ENCODE results near the gene NUP214. TPM values are rescaled to one million over a fixed set of nuclear protein-coding genes. Genes with fewer than 3 reads are reported as not detected.
"Not testable (repeated sequence)": the region's sequence is repeated elsewhere in the genome, so short reads cannot be mapped to it uniquely, and the experiment has no call there.

The NUP214 gene
- polyA plus RNA-seq, 2 donors = 22.3 to 31.3 TPM

- Histone ChIP-seq H3K27me3 (ENCODE audit: control insufficient read depth in 1 of 2, insufficient read depth in 2 of 2, low read length in 2 of 2) (no peaks in the 10 kb centered on the region), H3K9me3 (ENCODE audit: control insufficient read depth in 2 of 2, insufficient read depth in 1 of 2, low read depth in 1 of 2, low read length in 1 of 2) (no peaks in the 10 kb centered on the region), H3K4me3 (ENCODE audit: low read depth in 1 of 2, low read length in 2 of 2) (no peak overlapping the region), H3K27ac (ENCODE audit: low read depth in 2 of 2, low read length in 1 of 2) (no peak overlapping the region), H3K36me3 (ENCODE audit: control insufficient read depth in 2 of 2, insufficient read depth in 2 of 2, low read length in 1 of 2) (peaks cover 27 to 32% of the 10 kb centered on the region in 2 donors), H3K4me1 (ENCODE audit: control insufficient read depth in 2 of 2, insufficient read depth in 2 of 2, low read length in 1 of 2) (no peaks in the 10 kb centered on the region)
- 84 to 88% methylated on average over 3 of the region's 3 CpGs for WGBS, 2 donors
Measured at GRCh38 chr9:131148276-131148675, 22.9 kb downstream of the NUP214 start.

GRCh38 chr9:131148966-131149687, 23.7 kb downstream of the NUP214 start:
- Histone ChIP-seq H3K4me1 (ENCODE audit: control insufficient read depth in 2 of 2, insufficient read depth in 2 of 2, low read length in 1 of 2) (no peaks in the 10 kb centered on the region), H3K36me3 (ENCODE audit: control insufficient read depth in 2 of 2, insufficient read depth in 2 of 2, low read length in 1 of 2) (peaks cover 29 to 35% of the 10 kb centered on the region in 2 donors), H3K27me3 (ENCODE audit: control insufficient read depth in 1 of 2, insufficient read depth in 2 of 2, low read length in 2 of 2) (no peaks in the 10 kb centered on the region), H3K9me3 (ENCODE audit: control insufficient read depth in 2 of 2, insufficient read depth in 1 of 2, low read depth in 1 of 2, low read length in 1 of 2) (no peaks in the 10 kb centered on the region), H3K27ac (ENCODE audit: low read depth in 2 of 2, low read length in 1 of 2) (no peak overlapping the region), H3K4me3 (ENCODE audit: low read depth in 1 of 2, low read length in 2 of 2) (no peak overlapping the region)
- 78 to 82% methylated on average over 7 of the region's 7 CpGs for WGBS, 2 donors

GRCh38 chr9:131149688-131150053, 24.3 kb downstream of the NUP214 start:
- Histone ChIP-seq H3K9me3 (ENCODE audit: control insufficient read depth in 2 of 2, insufficient read depth in 1 of 2, low read depth in 1 of 2, low read length in 1 of 2) (no peaks in the 10 kb centered on the region), H3K27ac (ENCODE audit: low read depth in 2 of 2, low read length in 1 of 2) (no peak overlapping the region), H3K4me3 (ENCODE audit: low read depth in 1 of 2, low read length in 2 of 2) (no peak overlapping the region), H3K27me3 (ENCODE audit: control insufficient read depth in 1 of 2, insufficient read depth in 2 of 2, low read length in 2 of 2) (no peaks in the 10 kb centered on the region), H3K36me3 (ENCODE audit: control insufficient read depth in 2 of 2, insufficient read depth in 2 of 2, low read length in 1 of 2) (peaks cover 29 to 32% of the 10 kb centered on the region in 2 donors), H3K4me1 (ENCODE audit: control insufficient read depth in 2 of 2, insufficient read depth in 2 of 2, low read length in 1 of 2) (no peaks in the 10 kb centered on the region)
- 71 to 77% methylated on average over 5 of the region's 5 CpGs for WGBS, 2 donors

- no peak overlapping the region for H3K4me3 ChIP-seq (ENCODE audit: low read depth in 1 of 2, low read length in 2 of 2)
- H3K36me3 ChIP-seq (ENCODE audit: control insufficient read depth in 2 of 2, insufficient read depth in 2 of 2, low read length in 1 of 2) = peaks cover 14 to 28% of the 10 kb centered on the region in 2 donors
- H3K4me1 ChIP-seq (ENCODE audit: control insufficient read depth in 2 of 2, insufficient read depth in 2 of 2, low read length in 1 of 2) = no peaks in the 10 kb centered on the region
- H3K9me3 ChIP-seq (ENCODE audit: control insufficient read depth in 2 of 2, insufficient read depth in 1 of 2, low read depth in 1 of 2, low read length in 1 of 2) = no peaks in the 10 kb centered on the region
- no peak overlapping the region for H3K27ac ChIP-seq (ENCODE audit: low read depth in 2 of 2, low read length in 1 of 2)
- WGBS, 2 donors = 83 to 89% methylated on average over 4 of the region's 4 CpGs
- no peaks in the 10 kb centered on the region for H3K27me3 ChIP-seq (ENCODE audit: control insufficient read depth in 1 of 2, insufficient read depth in 2 of 2, low read length in 2 of 2)
Measured at GRCh38 chr9:131153595-131153994, 28.2 kb downstream of the NUP214 start.

GRCh38 chr9:131158673-131159072, 33.3 kb downstream of the NUP214 start:
- not testable (repeated sequence) for H3K4me1 ChIP-seq (ENCODE audit: control insufficient read depth in 2 of 2, insufficient read depth in 2 of 2, low read length in 1 of 2); H3K4me3 ChIP-seq (ENCODE audit: low read depth in 1 of 2, low read length in 2 of 2); H3K9me3 ChIP-seq (ENCODE audit: control insufficient read depth in 2 of 2, insufficient read depth in 1 of 2, low read depth in 1 of 2, low read length in 1 of 2); H3K27me3 ChIP-seq (ENCODE audit: control insufficient read depth in 1 of 2, insufficient read depth in 2 of 2, low read length in 2 of 2); H3K27ac ChIP-seq (ENCODE audit: low read depth in 2 of 2, low read length in 1 of 2)
- peaks cover 2 to 17% of the 10 kb centered on the region in 2 donors for H3K36me3 ChIP-seq (ENCODE audit: control insufficient read depth in 2 of 2, insufficient read depth in 2 of 2, low read length in 1 of 2)
- WGBS, 2 donors = 93 to 95% methylated on average over 1 of the region's 1 CpG

GRCh38 chr9:131160416-131161112, 35.2 kb downstream of the NUP214 start:
- Histone ChIP-seq H3K27me3 (ENCODE audit: control insufficient read depth in 1 of 2, insufficient read depth in 2 of 2, low read length in 2 of 2) (no peaks in the 10 kb centered on the region), H3K4me3 (ENCODE audit: low read depth in 1 of 2, low read length in 2 of 2) (no peak overlapping the region), H3K9me3 (ENCODE audit: control insufficient read depth in 2 of 2, insufficient read depth in 1 of 2, low read depth in 1 of 2, low read length in 1 of 2) (no peaks in the 10 kb centered on the region), H3K27ac (ENCODE audit: low read depth in 2 of 2, low read length in 1 of 2) (no peak overlapping the region), H3K4me1 (ENCODE audit: control insufficient read depth in 2 of 2, insufficient read depth in 2 of 2, low read length in 1 of 2) (no peaks in the 10 kb centered on the region), H3K36me3 (ENCODE audit: control insufficient read depth in 2 of 2, insufficient read depth in 2 of 2, low read length in 1 of 2) (peaks cover 6 to 16% of the 10 kb centered on the region in 2 donors)
- WGBS, 2 donors = 100% methylated on average over 1 of the region's 1 CpG

- H3K27me3 ChIP-seq (ENCODE audit: control insufficient read depth in 1 of 2, insufficient read depth in 2 of 2, low read length in 2 of 2) = no peaks in the 10 kb centered on the region
- H3K27ac ChIP-seq (ENCODE audit: low read depth in 2 of 2, low read length in 1 of 2) = no peak overlapping the region
- 89 to 91% methylated on average over 6 of the region's 6 CpGs for WGBS, 2 donors
- no peaks in the 10 kb centered on the region for H3K4me1 ChIP-seq (ENCODE audit: control insufficient read depth in 2 of 2, insufficient read depth in 2 of 2, low read length in 1 of 2)
- no peaks in the 10 kb centered on the region for H3K9me3 ChIP-seq (ENCODE audit: control insufficient read depth in 2 of 2, insufficient read depth in 1 of 2, low read depth in 1 of 2, low read length in 1 of 2)
- no peak overlapping the region for H3K4me3 ChIP-seq (ENCODE audit: low read depth in 1 of 2, low read length in 2 of 2)
- H3K36me3 ChIP-seq (ENCODE audit: control insufficient read depth in 2 of 2, insufficient read depth in 2 of 2, low read length in 1 of 2) = peaks cover 6 to 16% of the 10 kb centered on the region in 2 donors
Measured at GRCh38 chr9:131161585-131161984, 36.2 kb downstream of the NUP214 start.

- H3K9me3 ChIP-seq (ENCODE audit: control insufficient read depth in 2 of 2, insufficient read depth in 1 of 2, low read depth in 1 of 2, low read length in 1 of 2) = no peaks in the 10 kb centered on the region
- H3K4me3 ChIP-seq (ENCODE audit: low read depth in 1 of 2, low read length in 2 of 2) = no peak overlapping the region
- H3K27me3 ChIP-seq (ENCODE audit: control insufficient read depth in 1 of 2, insufficient read depth in 2 of 2, low read length in 2 of 2) = no peaks in the 10 kb centered on the region
- WGBS, 2 donors = 90 to 92% methylated on average over 4 of the region's 4 CpGs
- H3K36me3 ChIP-seq (ENCODE audit: control insufficient read depth in 2 of 2, insufficient read depth in 2 of 2, low read length in 1 of 2) = peaks cover 9 to 12% of the 10 kb centered on the region in 2 donors
- no peak overlapping the region for H3K27ac ChIP-seq (ENCODE audit: low read depth in 2 of 2, low read length in 1 of 2)
- H3K4me1 ChIP-seq (ENCODE audit: control insufficient read depth in 2 of 2, insufficient read depth in 2 of 2, low read length in 1 of 2) = no peaks in the 10 kb centered on the region
Measured at GRCh38 chr9:131162886-131163285, 37.5 kb downstream of the NUP214 start.

GRCh38 chr9:131165523-131165922, 40.1 kb downstream of the NUP214 start:
- no peaks in the 10 kb centered on the region for H3K9me3 ChIP-seq (ENCODE audit: control insufficient read depth in 2 of 2, insufficient read depth in 1 of 2, low read depth in 1 of 2, low read length in 1 of 2)
- H3K36me3 ChIP-seq (ENCODE audit: control insufficient read depth in 2 of 2, insufficient read depth in 2 of 2, low read length in 1 of 2) = peaks cover 9 to 10% of the 10 kb centered on the region in 2 donors
- no peak overlapping the region for H3K27ac ChIP-seq (ENCODE audit: low read depth in 2 of 2, low read length in 1 of 2)

More at GRCh38 chr9:131165523-131165922, 40.1 kb downstream of the NUP214 start:
- Histone ChIP-seq H3K27me3 (ENCODE audit: control insufficient read depth in 1 of 2, insufficient read depth in 2 of 2, low read length in 2 of 2) (no peaks in the 10 kb centered on the region), H3K4me3 (ENCODE audit: low read depth in 1 of 2, low read length in 2 of 2) (no peak overlapping the region), H3K4me1 (ENCODE audit: control insufficient read depth in 2 of 2, insufficient read depth in 2 of 2, low read length in 1 of 2) (no peaks in the 10 kb centered on the region)
